ENCODE results near the gene HAUS1. TPM values are rescaled to one million over a fixed set of nuclear protein-coding genes. Genes with fewer than 3 reads are reported as not detected.

The HAUS1 gene
- total RNA-seq, 4 donors from 2014 or later: 21.2 to 37.3 (median 28.1) TPM

GRCh38 chr18:46166261-46166970 lies 62.2 kb downstream of the HAUS1 start:
- H3K9me3 ChIP-seq: no peaks in the 10 kb centered on the region
- WGBS, 2 donors: 67 to 75% methylated on average over 6 of the region's 6 CpGs
- H3K4me3 ChIP-seq: no peak overlapping the region
- no peak for DNase-seq (ENCODE audit: low spot score in 2 of 2)
- no peak for TF ChIP-seq CTCF (IDR thresholded peaks at IDR 0.05)
- TF ChIP-seq POLR2A (IDR thresholded peaks at IDR 0.05): no peak
- TF ChIP-seq EP300 (IDR thresholded peaks at IDR 0.05): no peak
- H3K27ac ChIP-seq: no peak overlapping the region
- H3K4me1 ChIP-seq: no peaks in the 10 kb centered on the region
- no peaks in the 10 kb centered on the region for H3K27me3 ChIP-seq
- H3K36me3 ChIP-seq: no peaks in the 10 kb centered on the region

- no peaks in the 10 kb centered on the region for H3K36me3 ChIP-seq
- H3K4me3 ChIP-seq: no peak overlapping the region
Measured at GRCh38 chr18:46167971-46168370, 63.8 kb downstream of the HAUS1 start.

GRCh38 chr18:46169464-46169941 lies 65.3 kb downstream of the HAUS1 start:
- no peak overlapping the region for H3K27ac ChIP-seq
- H3K4me3 ChIP-seq: no peak overlapping the region
- TF ChIP-seq EP300 (IDR thresholded peaks at IDR 0.05) (no peak), CTCF (IDR thresholded peaks at IDR 0.05) (no peak), POLR2A (IDR thresholded peaks at IDR 0.05) (no peak)
- DNase-seq (ENCODE audit: low spot score in 2 of 2): no peak
- no peaks in the 10 kb centered on the region for H3K9me3 ChIP-seq
- no peaks in the 10 kb centered on the region for H3K36me3 ChIP-seq
- H3K27me3 ChIP-seq: no peaks in the 10 kb centered on the region
- H3K4me1 ChIP-seq: peaks cover 0 to 9% (median 3%) of the 10 kb centered on the region in 4 donors
- WGBS, 2 donors: 47 to 61% methylated on average over 6 of the region's 6 CpGs

More at GRCh38 chr18:46167971-46168370, 63.8 kb downstream of the HAUS1 start:
- H3K27ac ChIP-seq: no peak overlapping the region
- peaks cover 0 to 6% (median 2%) of the 10 kb centered on the region in 4 donors for H3K4me1 ChIP-seq
- WGBS, 2 donors: 60 to 62% methylated on average over 9 of the region's 9 CpGs
- TF ChIP-seq POLR2A (IDR thresholded peaks at IDR 0.05) (no peak), CTCF (IDR thresholded peaks at IDR 0.05) (no peak), EP300 (IDR thresholded peaks at IDR 0.05) (no peak)
- no peaks in the 10 kb centered on the region for H3K9me3 ChIP-seq
- no peaks in the 10 kb centered on the region for H3K27me3 ChIP-seq
- DNase-seq (ENCODE audit: low spot score in 2 of 2): no peak

- TF ChIP-seq CTCF (IDR thresholded peaks at IDR 0.05) (no peak), EP300 (IDR thresholded peaks at IDR 0.05) (no peak), POLR2A (IDR thresholded peaks at IDR 0.05) (no peak)
Measured at GRCh38 chr18:46171331-46171730, 67.1 kb downstream of the HAUS1 start.

More at GRCh38 chr18:46171331-46171730, 67.1 kb downstream of the HAUS1 start:
- Histone ChIP-seq H3K27ac (no peak overlapping the region), H3K4me1 (peaks cover 0 to 25% (median 17%) of the 10 kb centered on the region in 4 donors), H3K4me3 (no peak overlapping the region), H3K27me3 (no peaks in the 10 kb centered on the region), H3K9me3 (no peaks in the 10 kb centered on the region), H3K36me3 (no peaks in the 10 kb centered on the region)
- 92 to 93% methylated on average over 4 of the region's 4 CpGs for WGBS, 2 donors
- DNase-seq (ENCODE audit: low spot score in 2 of 2): no peak

All from tibial nerve (tissue), 4 donors.